ENCODE data around the gene ATXN7L3.

The ATXN7L3 gene

GRCh38 chr17:44236444-44236991, 36.8 kb upstream of the ATXN7L3 start:
- CTCF ChIA-PET: no interaction called here
- TF ChIP-seq SUZ12 (IDR thresholded peaks at IDR 0.05): no peak
- no peak for TF ChIP-seq SP1 (IDR thresholded peaks at IDR 0.05)
- TF ChIP-seq BHLHE40 (IDR thresholded peaks at IDR 0.05; ENCODE audit: borderline replicate concordance): no peak
- TF ChIP-seq FOXK2 (IDR thresholded peaks at IDR 0.05): no peak
- TF ChIP-seq NFRKB (IDR thresholded peaks at IDR 0.05): no peak
- no peak for TF ChIP-seq PKNOX1 (IDR thresholded peaks at IDR 0.05)
- TF ChIP-seq L3MBTL2 (conservative IDR thresholded peaks at IDR 0.05): no peak
- no peak for TF ChIP-seq FOXM1 (IDR thresholded peaks at IDR 0.05; ENCODE audit: borderline replicate concordance)
- TF ChIP-seq ZNF384 (IDR thresholded peaks at IDR 0.05): no peak
- TF ChIP-seq TARDBP (IDR thresholded peaks at IDR 0.05): no peak
- no peak for TF ChIP-seq ELF4 (IDR thresholded peaks at IDR 0.05)
- no peak for TF ChIP-seq FOXA1 (IDR thresholded peaks at IDR 0.05)
- DNase-seq (ENCODE audit: extremely low spot score): no peak
- POLR2A ChIA-PET: no interaction called here

GRCh38 chr17:44235583-44235936, 35.9 kb upstream of the ATXN7L3 start:
- ChIA-PET CTCF (no interaction called here), POLR2A (no interaction called here)
- no peak for DNase-seq (ENCODE audit: extremely low spot score)
- no peak for TF ChIP-seq BHLHE40 (IDR thresholded peaks at IDR 0.05; ENCODE audit: borderline replicate concordance)
- TF ChIP-seq FOXK2 (IDR thresholded peaks at IDR 0.05): no peak
- no peak for TF ChIP-seq FOXM1 (IDR thresholded peaks at IDR 0.05; ENCODE audit: borderline replicate concordance)
- TF ChIP-seq HDGF (IDR thresholded peaks at IDR 0.05; ENCODE audit: borderline replicate concordance): no peak
- no peak for TF ChIP-seq ELF4 (IDR thresholded peaks at IDR 0.05)
- no peak for TF ChIP-seq SP1 (IDR thresholded peaks at IDR 0.05)
- no peak for TF ChIP-seq FOXA1 (IDR thresholded peaks at IDR 0.05)
- TF ChIP-seq ARNT (IDR thresholded peaks at IDR 0.05): no peak
- no peak for TF ChIP-seq ZNF384 (IDR thresholded peaks at IDR 0.05)
- no peak for TF ChIP-seq CTBP1 (IDR thresholded peaks at IDR 0.05; ENCODE audit: borderline replicate concordance)
- no peak for TF ChIP-seq L3MBTL2 (conservative IDR thresholded peaks at IDR 0.05)
- TF ChIP-seq PKNOX1 (IDR thresholded peaks at IDR 0.05): no peak
- no peak for TF ChIP-seq NFRKB (IDR thresholded peaks at IDR 0.05)
- TF ChIP-seq SUZ12 (IDR thresholded peaks at IDR 0.05): no peak
- TF ChIP-seq LEF1 (IDR thresholded peaks at IDR 0.05; ENCODE audit: borderline replicate concordance): no peak
- TF ChIP-seq TARDBP (IDR thresholded peaks at IDR 0.05): no peak

GRCh38 chr17:44233582-44233981, 33.9 kb upstream of the ATXN7L3 start:
- ChIA-PET POLR2A (no interaction called here), CTCF (no interaction called here)
- no peak for TF ChIP-seq SUZ12 (IDR thresholded peaks at IDR 0.05)
- no peak for TF ChIP-seq PKNOX1 (IDR thresholded peaks at IDR 0.05)
- no peak for TF ChIP-seq FOXK2 (IDR thresholded peaks at IDR 0.05)
- no peak for TF ChIP-seq CTBP1 (IDR thresholded peaks at IDR 0.05; ENCODE audit: borderline replicate concordance)
- no peak for TF ChIP-seq BHLHE40 (IDR thresholded peaks at IDR 0.05; ENCODE audit: borderline replicate concordance)
- no peak for TF ChIP-seq SP1 (IDR thresholded peaks at IDR 0.05)
- no peak for TF ChIP-seq TARDBP (IDR thresholded peaks at IDR 0.05)
- TF ChIP-seq FOXM1 (IDR thresholded peaks at IDR 0.05; ENCODE audit: borderline replicate concordance): no peak
- no peak for TF ChIP-seq LEF1 (IDR thresholded peaks at IDR 0.05; ENCODE audit: borderline replicate concordance)
- TF ChIP-seq NFRKB (IDR thresholded peaks at IDR 0.05): no peak
- TF ChIP-seq FOXA1 (IDR thresholded peaks at IDR 0.05): no peak
- TF ChIP-seq ELF4 (IDR thresholded peaks at IDR 0.05): no peak
- no peak for TF ChIP-seq L3MBTL2 (conservative IDR thresholded peaks at IDR 0.05)
- no peak for TF ChIP-seq ZNF384 (IDR thresholded peaks at IDR 0.05)
- TF ChIP-seq HDGF (IDR thresholded peaks at IDR 0.05; ENCODE audit: borderline replicate concordance): no peak
- no peak for TF ChIP-seq ARNT (IDR thresholded peaks at IDR 0.05)
- DNase-seq (ENCODE audit: extremely low spot score): no peak

GRCh38 chr17:44232061-44232460, 32.4 kb upstream of the ATXN7L3 start:
- 0 out of 2 replicates have a peak, but pooled peaks have one; percentile 32 for TF ChIP-seq ZNF384 (IDR thresholded peaks at IDR 0.05)
- no peak for TF ChIP-seq ELF4 (IDR thresholded peaks at IDR 0.05)
- no peak for DNase-seq (ENCODE audit: extremely low spot score)
- POLR2A ChIA-PET: no interaction called here
- CTCF ChIA-PET: no interaction called here

GRCh38 chr17:44230140-44230539, 30.5 kb upstream of the ATXN7L3 start:
- ChIA-PET POLR2A (no interaction called here), CTCF (no interaction called here)
- no peak for DNase-seq (ENCODE audit: extremely low spot score)
- TF ChIP-seq ELF4 (IDR thresholded peaks at IDR 0.05): no peak
- TF ChIP-seq CTBP1 (IDR thresholded peaks at IDR 0.05; ENCODE audit: borderline replicate concordance): no peak
- TF ChIP-seq PKNOX1 (IDR thresholded peaks at IDR 0.05): no peak
- no peak for TF ChIP-seq HDGF (IDR thresholded peaks at IDR 0.05; ENCODE audit: borderline replicate concordance)
- no peak for TF ChIP-seq SP1 (IDR thresholded peaks at IDR 0.05)
- no peak for TF ChIP-seq ZNF384 (IDR thresholded peaks at IDR 0.05)
- no peak for TF ChIP-seq L3MBTL2 (conservative IDR thresholded peaks at IDR 0.05)
- no peak for TF ChIP-seq BHLHE40 (IDR thresholded peaks at IDR 0.05; ENCODE audit: borderline replicate concordance)
- TF ChIP-seq TARDBP (IDR thresholded peaks at IDR 0.05): no peak
- no peak for TF ChIP-seq NFRKB (IDR thresholded peaks at IDR 0.05)
- no peak for TF ChIP-seq ARNT (IDR thresholded peaks at IDR 0.05)
- no peak for TF ChIP-seq LEF1 (IDR thresholded peaks at IDR 0.05; ENCODE audit: borderline replicate concordance)
- TF ChIP-seq FOXA1 (IDR thresholded peaks at IDR 0.05): no peak

- ChIA-PET CTCF (interaction anchor here (0.5 kb wide), 1 partner anchor 224 kb away, joined by 3 read pairs; no protein-coding TSS in a partner anchor), POLR2A (interaction anchor here (1.1 kb wide), 1 partner anchor 8 kb away, joined by 3 read pairs; no protein-coding TSS in a partner anchor)
- TF ChIP-seq FOXM1 (IDR thresholded peaks at IDR 0.05; ENCODE audit: borderline replicate concordance): no peak
- no peak for TF ChIP-seq HDGF (IDR thresholded peaks at IDR 0.05; ENCODE audit: borderline replicate concordance)
- DNase-seq (ENCODE audit: extremely low spot score): no peak
Observed at GRCh38 chr17:44229090-44229489, 29.4 kb upstream of the ATXN7L3 start.

Data from HEK293T (cell line).